Measurements from ENCODE around the gene TEAD1.

The TEAD1 gene

GRCh38 chr11:12725863-12726682 lies 51.9 kb downstream of the TEAD1 start:
- no peak overlapping the region for H3K4me3 ChIP-seq (ENCODE audit: low read length)
- DNase-seq (ENCODE audit: low read depth), result peak; percentile 68
- TF ChIP-seq CTCF (IDR thresholded peaks at IDR 0.05; ENCODE audit: insufficient read depth, low read depth, low read length, missing control alignments), result no peak

GRCh38 chr11:12727563-12728211 lies 53.5 kb downstream of the TEAD1 start:
- TF ChIP-seq CTCF (IDR thresholded peaks at IDR 0.05; ENCODE audit: insufficient read depth, low read depth, low read length, missing control alignments), result no peak
- no peak overlapping the region for H3K4me3 ChIP-seq (ENCODE audit: low read length)
- no peak for DNase-seq (ENCODE audit: low read depth)

- TF ChIP-seq CTCF (IDR thresholded peaks at IDR 0.05; ENCODE audit: insufficient read depth, low read depth, low read length, missing control alignments), result no peak
Observed at GRCh38 chr11:12728417-12728816, 54.2 kb downstream of the TEAD1 start.

GRCh38 chr11:12729941-12730340 lies 55.7 kb downstream of the TEAD1 start:
- TF ChIP-seq CTCF (IDR thresholded peaks at IDR 0.05; ENCODE audit: insufficient read depth, low read depth, low read length, missing control alignments), result no peak
- no peak overlapping the region for H3K4me3 ChIP-seq (ENCODE audit: low read length)
- no peak for DNase-seq (ENCODE audit: low read depth)

More at GRCh38 chr11:12728417-12728816, 54.2 kb downstream of the TEAD1 start:
- no peak overlapping the region for H3K4me3 ChIP-seq (ENCODE audit: low read length)
- no peak for DNase-seq (ENCODE audit: low read depth)

GRCh38 chr11:12731841-12732336 lies 57.7 kb downstream of the TEAD1 start:
- no peak overlapping the region for H3K4me3 ChIP-seq (ENCODE audit: low read length)
- DNase-seq (ENCODE audit: low read depth), result no peak
- no peak for TF ChIP-seq CTCF (IDR thresholded peaks at IDR 0.05; ENCODE audit: insufficient read depth, low read depth, low read length, missing control alignments)

GRCh38 chr11:12733091-12733490 lies 58.9 kb downstream of the TEAD1 start:
- no peak for TF ChIP-seq CTCF (IDR thresholded peaks at IDR 0.05; ENCODE audit: insufficient read depth, low read depth, low read length, missing control alignments)
- no peak for DNase-seq (ENCODE audit: low read depth)
- no peak overlapping the region for H3K4me3 ChIP-seq (ENCODE audit: low read length)

All from epithelial cell of esophagus (primary cell).